ENCODE results near the gene RYR3. TPM values are rescaled to one million over a fixed set of nuclear protein-coding genes. Genes with fewer than 3 reads are reported as not detected.

The RYR3 gene
- total RNA-seq, 2 experiments from 2014 or later: not detected

DNA sequence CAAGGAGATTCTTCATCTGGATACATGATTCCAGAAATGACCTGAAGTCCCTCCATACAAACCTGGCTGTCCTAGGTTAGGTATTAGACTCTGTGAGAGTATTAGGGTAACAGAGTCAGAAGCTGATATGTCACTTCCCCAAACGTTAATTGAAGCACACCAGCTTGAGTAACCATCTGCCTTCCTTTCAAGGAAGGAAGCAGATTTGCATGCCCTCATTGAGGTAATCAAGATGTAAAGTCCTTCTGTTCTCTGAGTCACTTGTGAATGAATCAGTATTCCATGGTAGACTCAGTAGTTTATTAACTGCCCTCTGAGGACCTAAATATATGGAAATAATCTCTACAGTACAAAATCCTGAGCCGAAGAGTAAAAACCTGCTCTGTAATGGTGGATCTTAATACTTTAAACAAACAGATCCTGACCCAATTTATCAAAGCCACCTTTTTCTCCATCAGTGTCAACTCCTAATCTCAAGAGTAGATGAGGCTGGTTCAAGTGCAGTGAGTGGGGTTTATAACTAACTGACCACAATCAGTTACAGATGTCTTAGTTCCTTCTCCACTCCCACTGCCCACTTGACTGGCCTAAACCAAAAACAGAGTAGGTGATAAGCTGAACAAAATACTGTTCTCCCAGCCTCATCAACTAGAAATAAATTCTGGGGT lies 411.4 kb downstream of the RYR3 start:
- ATAC-seq (no peak), DNase-seq (no peak)
- no peaks in the 10 kb centered on the region for H3K9me3 Mint-ChIP-seq
- ChIA-PET CTCF (interaction anchor here (1.2 to 4.5 kb wide), 6 partner anchors 11 to 429 kb away, joined by 3 to 22 read pairs (median 6); no protein-coding TSS in a partner anchor), POLR2A (no interaction called here)
- intact Hi-C loops (cut with micrococcal nuclease): no loop called here
- peaks cover 3% of the 10 kb centered on the region for H3K27me3 Mint-ChIP-seq
- no peak overlapping the region for H3K27ac Mint-ChIP-seq
- TF ChIP-seq, protein P1, sequence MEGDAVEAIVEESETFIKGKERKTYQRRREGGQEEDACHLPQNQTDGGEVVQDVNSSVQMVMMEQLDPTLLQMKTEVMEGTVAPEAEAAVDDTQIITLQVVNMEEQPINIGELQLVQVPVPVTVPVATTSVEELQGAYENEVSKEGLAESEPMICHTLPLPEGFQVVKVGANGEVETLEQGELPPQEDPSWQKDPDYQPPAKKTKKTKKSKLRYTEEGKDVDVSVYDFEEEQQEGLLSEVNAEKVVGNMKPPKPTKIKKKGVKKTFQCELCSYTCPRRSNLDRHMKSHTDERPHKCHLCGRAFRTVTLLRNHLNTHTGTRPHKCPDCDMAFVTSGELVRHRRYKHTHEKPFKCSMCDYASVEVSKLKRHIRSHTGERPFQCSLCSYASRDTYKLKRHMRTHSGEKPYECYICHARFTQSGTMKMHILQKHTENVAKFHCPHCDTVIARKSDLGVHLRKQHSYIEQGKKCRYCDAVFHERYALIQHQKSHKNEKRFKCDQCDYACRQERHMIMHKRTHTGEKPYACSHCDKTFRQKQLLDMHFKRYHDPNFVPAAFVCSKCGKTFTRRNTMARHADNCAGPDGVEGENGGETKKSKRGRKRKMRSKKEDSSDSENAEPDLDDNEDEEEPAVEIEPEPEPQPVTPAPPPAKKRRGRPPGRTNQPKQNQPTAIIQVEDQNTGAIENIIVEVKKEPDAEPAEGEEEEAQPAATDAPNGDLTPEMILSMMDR (IDR thresholded peaks at IDR 0.05): no peak
- H3K36me3 Mint-ChIP-seq (ENCODE audit: low read depth): no peaks in the 10 kb centered on the region
- H3K4me1 Mint-ChIP-seq (ENCODE audit: low read depth): no peaks in the 10 kb centered on the region
- H3K4me3 Mint-ChIP-seq: no peak overlapping the region

DNA sequence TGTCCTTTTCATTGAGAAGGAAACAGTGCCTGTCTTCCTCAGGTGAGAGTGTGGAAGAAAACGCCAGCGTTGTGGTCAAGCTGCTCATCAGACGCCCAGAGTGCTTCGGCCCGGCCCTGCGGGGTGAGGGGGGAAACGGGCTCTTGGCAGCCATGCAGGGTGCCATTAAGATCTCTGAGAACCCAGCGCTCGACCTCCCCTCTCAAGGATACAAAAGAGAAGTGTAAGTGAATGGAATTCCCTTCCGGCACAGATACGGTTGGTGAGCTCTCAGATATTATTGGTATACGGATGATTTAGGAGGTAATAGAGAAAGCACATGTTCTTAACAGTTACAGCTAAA lies 411.9 kb downstream of the RYR3 start:
- ChIA-PET POLR2A (no interaction called here), CTCF (interaction anchor here (1.5 to 4.5 kb wide), 4 partner anchors 10 to 430 kb away, joined by 4 to 22 read pairs (median 8); no protein-coding TSS in a partner anchor)
- no peak for DNase-seq
- H3K9me3 Mint-ChIP-seq: no peaks in the 10 kb centered on the region
- H3K4me1 Mint-ChIP-seq (ENCODE audit: low read depth): no peaks in the 10 kb centered on the region
- no peak overlapping the region for H3K4me3 Mint-ChIP-seq
- no peak for ATAC-seq
- H3K36me3 Mint-ChIP-seq (ENCODE audit: low read depth): no peaks in the 10 kb centered on the region
- intact Hi-C loops (cut with micrococcal nuclease): no loop called here
- TF ChIP-seq, protein P1 (IDR thresholded peaks at IDR 0.05): no peak
- H3K27me3 Mint-ChIP-seq: peaks cover 3% of the 10 kb centered on the region
- no peak overlapping the region for H3K27ac Mint-ChIP-seq

DNA sequence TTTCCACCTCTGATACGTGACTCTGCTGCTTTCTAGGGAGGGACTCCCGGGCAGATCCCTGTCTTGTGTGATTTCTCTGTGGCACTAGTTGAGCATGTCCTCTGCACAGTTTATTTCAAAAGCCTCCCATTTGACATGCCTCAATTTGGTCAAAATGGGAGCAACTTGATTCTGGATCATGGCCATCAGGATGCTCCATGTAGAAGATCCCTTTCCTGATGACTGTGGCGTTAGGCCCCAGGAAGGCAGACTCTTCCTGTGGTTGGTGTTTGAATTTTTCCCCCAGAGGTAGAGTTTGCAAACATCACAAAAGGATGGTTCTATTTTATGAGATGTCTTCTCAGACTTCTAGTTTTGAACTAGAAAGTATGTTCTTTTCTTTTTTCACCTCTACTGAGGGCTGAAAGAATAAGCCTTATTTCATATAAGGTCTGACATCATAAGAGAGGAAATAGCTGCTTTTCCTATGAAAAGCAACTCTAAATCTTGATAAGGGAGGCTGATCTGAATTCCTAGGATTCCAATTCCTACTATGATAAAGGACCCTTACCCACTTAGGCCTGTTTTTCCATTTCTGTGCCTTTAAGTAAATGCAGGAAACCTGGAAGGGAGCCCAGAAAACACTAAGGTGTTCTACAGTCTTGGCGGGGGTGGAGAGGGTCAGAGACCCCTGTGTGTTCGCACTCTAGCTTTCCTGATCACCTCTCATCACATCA lies 413.7 kb downstream of the RYR3 start:
- TF ChIP-seq, protein P1 (IDR thresholded peaks at IDR 0.05): no peak

DNA sequence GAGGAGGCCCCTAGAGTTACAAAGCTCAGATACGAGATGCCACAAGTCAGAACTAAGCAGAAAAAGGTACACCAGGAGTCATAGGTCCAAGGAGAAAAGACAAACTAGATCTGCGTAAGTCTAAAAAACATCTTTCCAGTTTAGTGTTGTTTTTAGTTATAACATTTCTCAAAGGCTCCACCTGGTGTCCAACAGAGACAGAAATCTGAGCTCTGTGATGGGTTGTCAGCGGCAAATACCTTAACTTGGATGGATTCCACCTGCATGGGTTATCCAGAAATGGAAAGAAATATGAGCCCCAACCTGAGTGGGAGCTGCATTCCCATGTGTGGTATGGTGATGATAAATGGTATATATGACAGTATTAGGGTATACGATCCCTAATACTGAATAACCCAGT lies 418.9 kb downstream of the RYR3 start:
- TF ChIP-seq, protein P1 (IDR thresholded peaks at IDR 0.05): no peak
- Mint-ChIP-seq H3K4me1 (ENCODE audit: low read depth) (no peaks in the 10 kb centered on the region), H3K27me3 (no peaks in the 10 kb centered on the region), H3K9me3 (no peaks in the 10 kb centered on the region), H3K27ac (no peak overlapping the region), H3K4me3 (no peak overlapping the region), H3K36me3 (ENCODE audit: low read depth) (no peaks in the 10 kb centered on the region)
- no peak for DNase-seq
- ChIA-PET POLR2A (no interaction called here), CTCF (interaction anchor here (1.6 to 2.7 kb wide), 4 partner anchors 9 to 438 kb away, joined by 3 to 12 read pairs (median 8); no protein-coding TSS in a partner anchor)
- intact Hi-C loops (cut with micrococcal nuclease): loop anchor here (10.0 kb wide), 1 partner anchor 235 kb away; the partner anchor contains the start of gene CHRM5
- no peak for ATAC-seq

More for the DNA sequence above, 413.7 kb downstream of the RYR3 start:
- intact Hi-C loops (cut with micrococcal nuclease): no loop called here
- Mint-ChIP-seq H3K27me3 (peaks cover 3% of the 10 kb centered on the region), H3K27ac (no peak overlapping the region), H3K4me1 (ENCODE audit: low read depth) (no peaks in the 10 kb centered on the region), H3K4me3 (no peak overlapping the region), H3K9me3 (no peaks in the 10 kb centered on the region), H3K36me3 (ENCODE audit: low read depth) (no peaks in the 10 kb centered on the region)
- ATAC-seq: no peak
- ChIA-PET CTCF (interaction anchor here (1.2 to 2.6 kb wide), 4 partner anchors 11 to 432 kb away, joined by 3 to 9 read pairs (median 6); no protein-coding TSS in a partner anchor), POLR2A (no interaction called here)
- DNase-seq: no peak

DNA sequence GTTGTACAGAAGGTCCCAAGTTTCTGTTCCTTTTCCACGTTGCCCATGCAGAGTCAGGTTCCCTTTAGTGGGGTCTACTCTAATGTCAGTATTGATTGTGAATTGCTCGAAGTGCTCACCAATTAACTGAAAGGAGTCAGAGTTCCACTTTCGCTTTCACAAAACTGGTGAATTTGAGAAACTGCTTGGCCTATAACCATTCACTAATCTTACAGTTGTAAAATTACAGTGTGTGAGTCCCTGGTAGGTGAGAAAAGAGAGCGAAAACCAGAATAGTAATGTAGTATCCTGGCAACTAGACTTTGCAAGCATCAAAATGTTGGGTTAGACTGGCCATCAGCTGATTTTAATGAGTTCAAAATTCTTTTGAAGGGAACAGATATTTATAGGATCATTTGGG lies 420.0 kb downstream of the RYR3 start:
- DNase-seq: no peak
- no peak overlapping the region for H3K4me3 Mint-ChIP-seq
- ATAC-seq: no peak
- no peak overlapping the region for H3K27ac Mint-ChIP-seq
- CTCF ChIA-PET: interaction anchor here (1.6 to 2.7 kb wide), 4 partner anchors 8 to 439 kb away, joined by 3 to 12 read pairs (median 8); no protein-coding TSS in a partner anchor
- no peaks in the 10 kb centered on the region for H3K4me1 Mint-ChIP-seq (ENCODE audit: low read depth)
- H3K9me3 Mint-ChIP-seq: no peaks in the 10 kb centered on the region
- no peaks in the 10 kb centered on the region for H3K36me3 Mint-ChIP-seq (ENCODE audit: low read depth)
- no peaks in the 10 kb centered on the region for H3K27me3 Mint-ChIP-seq
- TF ChIP-seq, protein P1 (IDR thresholded peaks at IDR 0.05): no peak
- POLR2A ChIA-PET: no interaction called here
- intact Hi-C loops (cut with micrococcal nuclease): loop anchor here (10.0 kb wide), 1 partner anchor 234 kb away; the partner anchor contains the start of gene CHRM5
